Hindlimb muscle (tissue), 1 donor: Measurements from ENCODE around the gene KCND2. TPM values are rescaled to one million over a fixed set of nuclear protein-coding genes. Genes with fewer than 3 reads are reported as not detected.

Experiments
- DNase-seq: peaks from one replicate; pipeline ENCODE4 v3.0.0-alpha.2; 2013
- polyA plus RNA-seq: library from polyadenylated mRNA; unstranded; fragments of 120-200 nt; gene quantifications from one replicate; pipeline ENCODE4 v1.2.1, GENCODE V29; 2013; ENCODE audit not compliant: insufficient read length

KCND2 gene
- polyA plus RNA-seq, 1 donor = 0.83 TPM

- no peak for DNase-seq
Observed at GRCh38 chr7:120311028-120311788, 38.2 kb downstream of the KCND2 start.

DNA sequence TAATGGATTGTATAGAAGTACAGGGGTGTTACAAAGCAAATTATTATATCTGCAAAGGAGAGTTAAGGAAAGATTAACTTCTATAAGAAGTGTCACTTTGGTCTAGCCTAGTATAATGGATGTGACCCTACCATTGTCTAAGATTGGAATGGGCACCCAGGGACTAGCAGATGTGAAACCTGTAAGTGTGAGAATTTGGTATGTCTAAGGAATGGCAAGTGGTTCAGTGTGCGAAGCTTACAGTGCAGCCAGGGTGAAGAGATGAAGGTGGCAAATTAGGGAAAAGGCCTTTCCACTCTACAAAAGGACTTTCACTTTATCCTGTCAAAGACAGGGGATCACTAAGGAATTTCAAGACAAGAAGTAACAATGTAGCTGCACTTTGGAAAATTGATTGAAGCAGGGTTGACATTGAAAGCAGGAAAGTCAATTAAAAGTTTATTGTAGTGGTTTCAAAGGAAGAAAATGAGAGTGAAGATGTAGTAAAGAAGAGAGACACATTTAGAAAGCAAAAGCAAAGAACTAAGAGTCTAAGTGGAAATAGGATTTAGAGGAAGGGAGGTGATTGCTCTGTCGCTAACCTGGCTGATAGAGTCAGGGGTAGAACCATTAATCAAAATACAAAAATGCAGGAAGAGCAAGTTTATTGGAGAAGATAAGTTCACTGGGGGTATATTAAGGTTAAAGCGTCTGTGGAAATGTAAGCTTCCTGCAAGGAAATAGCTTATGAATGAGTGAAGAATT, 47.4 kb downstream of the KCND2 start:
- no peak for DNase-seq

- DNase-seq = no peak
Observed at GRCh38 chr7:120327054-120327453, 54.1 kb downstream of the KCND2 start.

DNA sequence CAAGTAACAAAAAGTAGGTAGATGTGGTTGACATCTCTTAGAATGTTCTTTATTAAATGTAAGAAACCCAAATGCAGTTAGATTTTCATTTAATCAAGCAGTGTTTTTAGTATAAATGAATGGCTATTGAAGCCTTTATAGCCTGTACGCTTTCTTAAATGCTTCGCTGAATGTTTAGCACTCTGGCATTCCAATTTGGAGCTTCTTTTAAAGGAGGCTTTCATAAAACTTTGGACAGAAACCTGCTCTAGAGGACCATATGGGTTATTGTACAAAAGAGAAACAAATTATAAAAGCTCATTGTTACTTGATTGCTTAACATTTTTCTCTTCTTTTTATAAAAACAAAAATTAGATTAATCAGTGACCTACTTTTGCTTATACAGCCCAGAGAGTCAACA, 59.5 kb downstream of the KCND2 start:
- DNase-seq = no peak

- DNase-seq = no peak
Observed at GRCh38 chr7:120334475-120334874, 61.5 kb downstream of the KCND2 start.

DNA sequence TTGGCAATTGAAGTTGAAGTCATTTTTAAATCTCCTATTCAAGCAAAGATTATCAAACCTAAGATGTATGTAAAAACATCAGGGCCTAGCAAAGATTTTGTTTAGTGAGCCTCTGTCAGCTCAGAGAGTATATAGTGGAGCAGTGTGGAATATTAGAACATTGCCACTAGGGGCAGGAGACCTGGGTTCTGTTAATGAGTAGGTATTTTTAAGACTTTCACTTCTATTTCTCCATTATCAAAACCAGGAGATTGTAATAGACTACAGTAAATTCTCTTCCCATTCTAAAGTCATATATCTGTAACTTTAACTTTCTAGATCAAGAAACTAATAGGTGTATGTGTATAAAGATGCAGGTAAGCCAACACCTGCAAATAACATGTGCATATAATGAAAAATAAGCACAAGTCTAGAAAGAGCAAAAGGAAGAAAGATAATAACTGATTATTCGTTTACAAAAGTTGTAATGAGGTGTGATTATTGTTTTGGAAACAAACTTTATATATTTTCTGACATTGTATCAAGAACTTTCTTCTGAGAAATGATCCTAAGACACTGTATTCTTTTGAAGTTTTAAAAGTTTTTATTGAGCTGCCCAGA, 64.4 kb downstream of the KCND2 start:
- DNase-seq = no peak

DNA sequence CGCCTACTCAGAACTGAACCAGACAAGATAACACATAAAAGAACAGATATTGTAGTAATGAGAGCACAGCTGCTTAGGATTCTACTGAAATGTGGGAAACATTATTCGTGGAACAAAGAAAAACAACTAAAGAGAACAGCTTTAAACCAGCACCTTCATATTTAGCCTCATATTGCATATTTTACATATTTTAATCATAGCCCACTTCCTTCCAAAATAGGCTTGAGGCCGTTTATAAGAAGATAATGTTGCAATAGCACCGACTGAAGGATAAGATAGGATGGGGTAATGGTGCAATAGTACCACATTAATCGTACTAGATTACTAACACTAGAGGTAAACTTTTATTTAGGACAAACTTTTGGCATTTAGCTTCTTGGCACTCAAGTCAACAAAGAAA, 71.3 kb downstream of the KCND2 start:
- no peak for DNase-seq

- no peak for DNase-seq
Observed at GRCh38 chr7:120353171-120353570, 80.2 kb downstream of the KCND2 start.

DNA sequence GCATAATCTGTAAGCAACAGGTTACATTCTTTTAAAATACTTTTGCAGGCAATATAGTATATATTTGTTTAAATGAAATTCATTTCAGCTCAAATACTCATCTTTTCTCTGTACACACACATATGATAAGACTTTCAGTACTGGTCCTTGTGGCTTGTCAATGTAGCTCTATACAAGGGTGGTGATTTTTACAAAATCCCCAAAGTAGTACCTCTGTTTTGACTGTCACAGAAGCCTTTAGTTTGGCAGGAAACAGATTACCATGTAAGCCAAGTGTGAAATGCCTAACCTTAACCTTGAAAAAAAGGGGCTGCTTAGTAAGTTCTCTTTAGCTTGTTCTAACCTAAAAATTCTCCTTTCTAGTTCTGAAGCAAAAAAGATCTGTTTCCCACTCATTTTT, 87.9 kb downstream of the KCND2 start:
- DNase-seq = no peak

DNA sequence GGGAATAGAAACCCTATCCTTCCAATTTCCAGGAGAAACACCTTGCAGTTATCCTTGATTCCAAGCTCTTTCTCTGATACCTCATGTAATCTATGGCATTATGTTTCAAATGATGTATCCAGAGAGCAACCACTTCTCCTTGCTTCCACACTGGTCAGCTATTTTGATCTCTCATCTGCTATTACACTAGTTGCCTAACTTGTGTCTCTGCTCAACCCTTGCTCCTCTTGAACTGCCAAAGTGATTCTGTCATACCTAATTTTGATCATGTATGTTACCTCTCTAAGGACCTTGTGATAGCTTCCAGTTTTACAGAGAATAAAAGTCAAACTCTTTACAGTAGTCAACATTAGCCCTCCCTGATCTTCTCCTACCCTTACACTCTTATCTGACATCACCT, 90.4 kb downstream of the KCND2 start:
- DNase-seq = no peak

DNA sequence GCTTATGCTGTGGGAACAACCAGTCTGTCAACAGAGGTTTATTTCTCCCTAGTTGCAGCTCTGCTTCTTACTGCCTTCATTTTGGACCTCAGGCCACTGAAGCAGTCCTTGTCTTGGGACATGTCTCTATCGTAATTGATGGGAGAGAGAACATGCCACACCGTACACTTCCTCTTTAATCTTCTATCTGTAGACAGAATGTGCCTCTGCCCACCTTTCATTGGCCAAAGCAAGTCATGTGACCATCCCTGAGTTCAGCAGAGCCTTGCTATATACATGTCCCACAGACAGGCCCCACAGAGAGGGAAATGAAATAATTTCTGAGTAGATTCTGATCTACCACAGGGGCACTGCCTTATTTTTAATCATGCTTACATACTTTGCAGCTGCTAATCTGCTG, 98.0 kb downstream of the KCND2 start:
- DNase-seq = no peak

DNA sequence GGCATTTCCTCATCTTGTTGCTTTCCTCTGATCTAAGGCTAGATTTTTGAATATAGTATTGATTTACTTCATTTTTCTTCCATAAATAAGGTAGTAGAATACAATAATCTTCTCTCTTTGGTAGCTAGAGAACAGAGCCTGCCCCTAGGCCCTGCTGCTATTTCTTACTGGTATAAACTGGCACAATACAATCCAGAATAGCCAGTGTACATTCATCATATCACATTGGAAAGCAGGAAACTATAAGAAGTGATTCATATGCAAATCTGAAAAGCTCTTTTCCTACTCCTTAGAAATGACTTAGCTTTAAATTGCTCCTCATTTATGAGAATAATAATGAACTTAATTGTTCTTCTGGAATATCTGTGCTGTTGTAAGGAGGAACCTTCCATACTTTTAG, 100.2 kb downstream of the KCND2 start:
- DNase-seq = no peak

DNA sequence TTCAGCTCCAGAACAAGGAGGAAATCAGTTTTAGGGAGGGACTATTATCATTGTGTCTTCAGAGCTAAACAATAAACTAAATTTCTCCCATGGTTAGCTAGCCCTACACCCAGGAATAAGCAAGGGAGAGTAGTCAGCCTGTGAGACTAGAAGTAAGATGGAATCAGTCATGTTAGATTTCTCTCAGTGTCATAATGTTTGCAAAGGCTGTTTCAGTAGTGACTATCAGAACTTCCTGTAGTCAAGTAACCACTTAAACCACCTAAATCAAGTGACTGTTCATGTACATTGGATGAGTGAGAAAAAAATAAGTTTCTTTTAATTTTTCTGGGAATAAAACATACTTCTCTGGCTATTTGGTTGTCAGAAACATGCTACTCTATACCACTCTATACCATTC, 121.6 kb downstream of the KCND2 start:
- no peak for DNase-seq

DNA sequence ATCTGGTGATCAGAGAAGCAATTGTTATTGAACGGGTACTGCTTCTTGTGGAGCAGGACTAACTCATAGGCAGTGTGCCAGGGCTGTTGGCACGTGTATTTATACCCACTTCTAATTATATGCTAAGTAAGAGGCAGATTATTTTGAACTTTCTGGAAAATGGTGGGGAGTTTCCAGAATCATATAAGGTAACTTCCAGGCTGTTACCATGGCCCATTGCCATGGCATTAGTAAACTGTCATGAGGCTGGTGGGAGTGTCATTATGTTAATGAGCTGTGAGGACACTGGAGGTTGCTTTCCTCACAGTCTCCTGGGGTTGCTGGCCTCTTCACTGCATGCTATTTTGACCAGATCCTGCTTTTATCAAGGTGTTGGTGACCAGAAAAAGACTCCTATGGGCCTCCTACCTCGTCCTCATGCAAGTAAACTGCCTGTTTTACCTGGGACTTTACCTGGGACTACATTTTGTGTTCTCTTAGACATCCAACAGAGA, 122.6 kb downstream of the KCND2 start:
- DNase-seq = no peak

GRCh38 chr7:120398284-120399000, 125.5 kb downstream of the KCND2 start:
- no peak for DNase-seq

GRCh38 chr7:120400806-120401455, 128.0 kb downstream of the KCND2 start:
- DNase-seq = no peak

DNA sequence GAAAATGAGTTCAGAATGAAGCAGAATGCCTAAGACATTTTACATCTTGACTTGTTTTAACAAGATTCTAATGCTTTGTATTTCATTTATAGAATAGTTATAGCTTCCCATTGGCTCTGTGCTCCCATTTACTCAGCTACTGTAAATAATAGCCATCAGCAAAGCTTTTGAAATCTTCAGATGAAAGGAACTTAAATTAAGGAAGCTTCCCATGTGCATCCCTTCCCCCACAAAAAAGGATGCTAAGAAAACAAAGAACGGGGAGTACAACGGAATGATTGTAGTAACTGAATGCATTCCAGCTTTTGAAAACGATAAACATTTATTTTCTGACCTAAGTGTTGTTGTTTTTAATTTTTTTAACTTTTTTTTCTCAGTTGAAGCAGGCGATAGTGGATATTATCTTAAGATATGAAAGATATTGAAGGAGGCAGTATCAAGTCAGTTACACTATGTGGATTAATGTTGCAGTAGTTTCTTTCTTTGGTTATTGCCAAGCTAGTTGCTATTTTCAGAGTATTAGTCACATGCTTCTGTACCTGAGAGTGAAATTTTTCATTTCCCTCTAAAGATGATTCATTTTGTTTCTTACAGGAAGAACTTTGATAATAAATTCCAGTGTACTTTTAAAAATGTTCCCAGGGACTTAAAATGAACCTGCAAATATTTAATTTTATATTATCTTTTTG, 129.2 kb downstream of the KCND2 start:
- DNase-seq = no peak

GRCh38 chr7:120402801-120403200, 129.8 kb downstream of the KCND2 start:
- DNase-seq = no peak

GRCh38 chr7:120404042-120404441, 131.1 kb downstream of the KCND2 start:
- DNase-seq = no peak

GRCh38 chr7:120405652-120406051, 132.7 kb downstream of the KCND2 start:
- no peak for DNase-seq

DNA sequence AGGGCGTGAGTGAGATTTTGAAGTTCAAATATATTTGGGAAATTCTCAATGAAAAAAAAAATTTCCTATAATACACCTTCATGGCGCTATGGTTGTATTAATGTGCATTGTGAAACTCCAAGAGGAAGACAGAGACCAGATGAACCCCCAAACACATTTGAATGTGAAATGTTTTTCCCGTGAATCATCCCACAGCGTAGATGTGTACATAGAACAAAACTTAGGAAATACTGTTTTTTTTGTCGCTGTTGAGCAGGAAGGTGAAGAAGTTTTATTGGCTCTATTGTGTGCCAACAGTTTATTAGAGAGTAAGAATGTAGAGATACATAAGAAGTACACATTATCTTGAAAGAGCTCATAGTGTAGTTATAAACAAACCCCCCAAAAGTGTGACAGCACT, 134.0 kb downstream of the KCND2 start:
- no peak for DNase-seq
